H1 (cell line): ENCODE data around the gene PRDM15. TPM values are rescaled to one million over a fixed set of nuclear protein-coding genes. Genes with fewer than 3 reads are reported as not detected.

Source experiments
- CTCF ChIA-PET: fragments of 300-600 bp; sonication (Branson Sonifier 250); formaldehyde crosslinking; loops from one replicate; lab custom pipeline; 2021; ENCODE audit not compliant: partially characterized antibody; lab: Charles Lee
- POLR2A ChIA-PET: fragments of 300-600 bp; sonication (Branson Sonifier 250); formaldehyde crosslinking; loops from one replicate; lab custom pipeline; 2021; ENCODE audit warnings: inconsistent platforms; ENCODE audit not compliant: partially characterized antibody; lab: Charles Lee
- DNase-seq, 2 experiments: peaks; one replicate each; pipeline versions ENCODE4 v3.0.0 to v3.0.0-alpha.2; 2010 to 2022; ENCODE audit warnings: low spot score in 2 of 2, low read depth in 1 of 2, mixed read lengths in 1 of 2
- FAIRE-seq: peaks from 2 replicates; lab custom pipeline; 2011; peaks lifted over from hg19 to GRCh38; lab: Jason Lieb, UNC
- H2AFZ ChIP-seq: 2 replicates; pipeline ENCODE4 v1.8.1; 2012; ENCODE audit warnings: low read length, inconsistent platforms
- H2AK5ac ChIP-seq: 2 replicates; pipeline ENCODE4 v1.6.1; 2013; ENCODE audit warnings: low read depth, low read length
- H2BK120ac ChIP-seq: replicated peaks from 2 replicates; pipeline ENCODE3; 2013; ENCODE audit warnings: low read depth, low read length, inconsistent platforms
- H2BK12ac ChIP-seq: 2 replicates; pipeline ENCODE4 v1.6.1; 2013; ENCODE audit warnings: low read depth, low read length
- H2BK15ac ChIP-seq: 2 replicates; pipeline ENCODE4 v1.6.1; 2013; ENCODE audit warnings: low read length
- H2BK20ac ChIP-seq: 2 replicates; pipeline ENCODE4 v1.6.1; 2013; ENCODE audit warnings: low read length
- H2BK5ac ChIP-seq: 2 replicates; pipeline ENCODE4 v1.6.1; 2013; ENCODE audit warnings: low read depth, low read length
- H3K14ac ChIP-seq: 2 replicates; pipeline ENCODE4 v1.6.1; 2013; ENCODE audit warnings: inconsistent platforms; ENCODE audit not compliant: insufficient read length
- H3K18ac ChIP-seq: 2 replicates; pipeline ENCODE4 v1.6.1; 2013; ENCODE audit warnings: low read length; ENCODE audit errors: extremely low read depth
- H3K23ac ChIP-seq: 2 replicates; pipeline ENCODE4 v1.6.1; 2013; ENCODE audit warnings: inconsistent platforms; ENCODE audit not compliant: insufficient read length
- H3K23me2 ChIP-seq: 2 replicates; pipeline ENCODE4 v1.6.1; 2013; ENCODE audit warnings: low read depth, low read length
- H3K27ac ChIP-seq: 2 replicates; pipeline ENCODE4 v1.6.1; 2011; ENCODE audit warnings: low read depth, low read length, inconsistent platforms
- H3K27me3 ChIP-seq, 4 experiments: replicated peaks in 1 of 4; 1 replicate in 1 of 4; 2 replicates in 3 of 4; pipeline versions ENCODE4 v1.6.1 to v1.8.1; 2011 to 2013; ENCODE audit warnings: low read length in 3 of 4, mild to moderate bottlenecking in 3 of 4, inconsistent platforms in 2 of 4, mixed read lengths in 2 of 4, moderate library complexity in 1 of 4; ENCODE audit not compliant: control insufficient read depth in 3 of 4, insufficient read depth in 3 of 4; ENCODE audit errors: extremely low read depth in 1 of 4
- H3K36me3 ChIP-seq, 4 experiments: 2 replicates each; pipeline versions ENCODE4 v1.6.1 to v1.8.1; 2011 to 2013; ENCODE audit warnings: mild to moderate bottlenecking in 4 of 4, low read length in 3 of 4, moderate library complexity in 2 of 4, control low read depth in 1 of 4, inconsistent platforms in 1 of 4; ENCODE audit not compliant: insufficient read depth in 4 of 4, control insufficient read depth in 2 of 4
- H3K4ac ChIP-seq: replicated peaks from 2 replicates; pipeline ENCODE3; 2013; ENCODE audit warnings: low read length, low read depth, mixed read lengths, inconsistent platforms; ENCODE audit not compliant: insufficient read length
- H3K4me1 ChIP-seq, 4 experiments: replicated peaks in 1 of 4; 1 replicate in 1 of 4; 2 replicates in 3 of 4; pipeline versions ENCODE4 v1.6.1 to v1.8.1; 2011 to 2013; ENCODE audit warnings: low read length in 3 of 4, inconsistent platforms in 2 of 4, mixed read lengths in 1 of 4; ENCODE audit not compliant: insufficient read depth in 4 of 4, control insufficient read depth in 3 of 4
- H3K4me2 ChIP-seq, 2 experiments: 2 replicates each; pipeline versions ENCODE4 v1.6.1 to v1.8.1; 2011 to 2013; ENCODE audit warnings: low read depth in 2 of 2, low read length in 2 of 2, control low read depth in 1 of 2, inconsistent platforms in 1 of 2, mild to moderate bottlenecking in 1 of 2; ENCODE audit not compliant: insufficient read depth in 1 of 2
- H3K4me3 ChIP-seq, 4 experiments: fragments of 200-600, 300-600 bp in 1 of 4; sonication (generic), shearing (Covaris generic), sonication (Bioruptor Twin) in 1 of 4; 2 replicates each; pipeline versions ENCODE4 v1.5.1 to v1.8.1; 2011 to 2016; ENCODE audit warnings: low read length in 4 of 4, low read depth in 3 of 4, control low read depth in 2 of 4, inconsistent platforms in 2 of 4, mild to moderate bottlenecking in 2 of 4, mixed read lengths in 1 of 4, moderate library complexity in 1 of 4; ENCODE audit not compliant: insufficient read depth in 2 of 4; ENCODE audit errors: extremely low read depth in 1 of 4
- H3K56ac ChIP-seq: replicated peaks from 2 replicates; pipeline ENCODE3; 2013; ENCODE audit warnings: low read depth, mild to moderate bottlenecking, mixed read lengths, low read length, inconsistent platforms; ENCODE audit not compliant: insufficient read length
- H3K79me1 ChIP-seq: 2 replicates; pipeline ENCODE4 v1.6.1; 2013; ENCODE audit warnings: low read depth, low read length, control low read depth
- H3K79me2 ChIP-seq, 2 experiments: 2 replicates each; pipeline versions ENCODE4 v1.6.1 to v1.8.1; 2012 to 2013; ENCODE audit warnings: low read length in 2 of 2, mild to moderate bottlenecking in 2 of 2, inconsistent platforms in 1 of 2; ENCODE audit not compliant: insufficient read depth in 2 of 2, control insufficient read depth in 1 of 2
- H3K9ac ChIP-seq, 4 experiments: replicated peaks in 1 of 4; 1 replicate in 1 of 4; 2 replicates in 3 of 4; pipeline versions ENCODE4 v1.6.1 to v1.8.1; 2011 to 2013; ENCODE audit warnings: low read depth in 3 of 4, low read length in 3 of 4, control low read depth in 2 of 4, mild to moderate bottlenecking in 2 of 4, moderate library complexity in 2 of 4, inconsistent platforms in 1 of 4; ENCODE audit errors: extremely low read depth in 1 of 4
- H3K9me3 ChIP-seq, 2 experiments: 2 replicates each; pipeline versions ENCODE4 v1.6.1 to v1.8.1; 2012 to 2013; ENCODE audit warnings: mild to moderate bottlenecking in 2 of 2, moderate library complexity in 2 of 2, control low read depth in 1 of 2, inconsistent platforms in 1 of 2, low read depth in 1 of 2, low read length in 1 of 2, mixed read lengths in 1 of 2; ENCODE audit not compliant: insufficient read depth in 2 of 2
- H4K20me1 ChIP-seq, 2 experiments: replicated peaks in 1 of 2; 2 replicates each; pipeline versions ENCODE3 to v1.8.1; 2011 to 2013; ENCODE audit warnings: inconsistent platforms in 2 of 2, low read length in 2 of 2, mild to moderate bottlenecking in 1 of 2; ENCODE audit not compliant: insufficient read depth in 2 of 2, control insufficient read depth in 1 of 2
- H4K5ac ChIP-seq: 2 replicates; pipeline ENCODE4 v1.6.1; 2013; ENCODE audit warnings: low read length, low read depth, mixed read lengths, inconsistent platforms; ENCODE audit not compliant: insufficient read length
- H4K8ac ChIP-seq: 2 replicates; pipeline ENCODE4 v1.8.0; 2013; ENCODE audit warnings: mild to moderate bottlenecking, moderate library complexity, low read length, inconsistent platforms; ENCODE audit not compliant: insufficient read depth; ENCODE audit errors: extremely low read depth
- H4K91ac ChIP-seq: replicated peaks from 2 replicates; pipeline ENCODE3; 2013; ENCODE audit warnings: low read length, mixed read lengths, inconsistent platforms; ENCODE audit not compliant: insufficient read length
- BCL11A ChIP-seq, 2 experiments: IDR thresholded peaks; one replicate each; pipeline ENCODE4 v1.6.1; 2011; ENCODE audit warnings: low read depth in 2 of 2, low read length in 2 of 2, mild to moderate bottlenecking in 2 of 2
- GABPA ChIP-seq: IDR thresholded peaks from 2 replicates; pipeline ENCODE4 v1.6.1; 2011; ENCODE audit warnings: mild to moderate bottlenecking, low read length, moderate library complexity, borderline replicate concordance; ENCODE audit not compliant: insufficient read depth
- HDAC2 ChIP-seq, 2 experiments: fragments of 300-600 bp in 1 of 2; sonication (generic) in 1 of 2; IDR thresholded peaks; 2 replicates each; pipeline ENCODE4 v1.6.1; 2011 to 2012; ENCODE audit warnings: low read depth in 2 of 2, low read length in 2 of 2, mild to moderate bottlenecking in 2 of 2, moderate library complexity in 2 of 2, borderline replicate concordance in 1 of 2, inconsistent platforms in 1 of 2
- KDM4A ChIP-seq: IDR thresholded peaks from one replicate; pipeline ENCODE4 v1.7.1; 2012; ENCODE audit warnings: low read depth, mild to moderate bottlenecking, moderate library complexity, low read length, inconsistent platforms; ENCODE audit not compliant: severe bottlenecking
- SP4 ChIP-seq: IDR thresholded peaks from 2 replicates; pipeline ENCODE4 v1.6.1; 2012; ENCODE audit warnings: low read length, inconsistent platforms
- WGBS, 2 experiments: shearing (Covaris generic) in 1 of 2; methylation state at CpG; one replicate each; pipeline versions ENCODE4 v1.1.6 to v1.1.7; 2013 to 2015; ENCODE audit warnings: low lambda C conversion rate in 2 of 2, mixed read lengths in 2 of 2, inconsistent platforms in 1 of 2, low coverage in 1 of 2, missing lambda C conversion rate in 1 of 2; ENCODE audit not compliant: insufficient replicate concordance in 2 of 2, insufficient coverage in 1 of 2, insufficient read length in 1 of 2; ENCODE audit errors: extremely low coverage in 1 of 2, missing lambda C conversion rate in 1 of 2; 5-methylcytosine and 5-hydroxymethylcytosine counted together
- polyA plus RNA-seq, 7 experiments: library from polyadenylated mRNA; depleted of rRNA in 3 of 7; stranded (reverse) in 5 of 7; unstranded in 2 of 7; fragments of >200 nt in 5 of 7; fragments of 200-250 nt in 2 of 7; gene quantifications; 1 replicate in 5 of 7; 2 replicates in 1 of 7; 4 replicates in 1 of 7; pipeline versions ENCODE4 v1.2.1 to v1.2.3, GENCODE V29; 2011 to 2013; ENCODE audit warnings: missing spikeins in 2 of 7, mixed read lengths in 2 of 7
- total RNA-seq: library from RNA; stranded (reverse); fragmentation: NEBNext Ultra II Directional; extraction: Animal tissue kit (Norgen Biotek cat#: 25700); gene quantifications from 2 replicates; pipeline ENCODE4 v1.2.1, GENCODE V29; 2021

PRDM15 gene
- total and polyA plus RNA-seq, 2 of the 8 experiments (the other 6 are each of a cell fraction or from before 2014, with no cell fraction given), result 9.7 to 10.5 TPM

GRCh38 chr21:41759926-41760325 is 119.2 kb downstream of the PRDM15 start:
- CTCF ChIA-PET, result interaction anchor here (1.0 to 9.1 kb wide), 5 partner anchors 8 to 148 kb away, joined by 4 to 71 read pairs (median 6); no protein-coding TSS in a partner anchor
- POLR2A ChIA-PET, result interaction anchor here (1.3 to 1.6 kb wide), 2 partner anchors 10 to 139 kb away, joined by 3 to 5 read pairs; no protein-coding TSS in a partner anchor
- H3K36me3 ChIP-seq, result peaks cover 0 to 3% (median 0%) of the 10 kb centered on the region in 4 experiments; a peak in 2 of 8 replicates
- no peak overlapping the region for H3K4me2 ChIP-seq
- H2AK5ac ChIP-seq, result 0 out of 2 replicates have a peak overlapping the region, but pooled peaks have one; percentile 9
- WGBS, 2 experiments, result 85% methylated on average over 5 of the region's 5 CpGs; no CpG with 5 or more reads in 1 of the 2 experiments
- H4K91ac ChIP-seq, result no peak overlapping the region
- H2BK5ac ChIP-seq, result peak overlapping the region; percentile 21; the same call in 1 of the 2 replicates
- peaks cover 0 to 32% of the 10 kb centered on the region in 2 experiments; a peak in 3 of 4 replicates for H3K79me2 ChIP-seq
- no peak overlapping the region for H3K23ac ChIP-seq
- peaks cover 22 to 45% (median 35%) of the 10 kb centered on the region in 4 experiments for H3K4me1 ChIP-seq
- no peak overlapping the region for H3K9ac ChIP-seq
- no peak overlapping the region for H3K27ac ChIP-seq
- no peak overlapping the region for H4K8ac ChIP-seq
- H3K14ac ChIP-seq, result no peak overlapping the region
- peaks cover 3% of the 10 kb centered on the region; the same call in 1 of the 2 replicates for H3K79me1 ChIP-seq
- H2BK120ac ChIP-seq, result no peak overlapping the region
- no peak overlapping the region for H2AFZ ChIP-seq
- H4K5ac ChIP-seq, result no peak overlapping the region
- DNase-seq (no peak), FAIRE-seq (no peak)
- no peak overlapping the region for H3K56ac ChIP-seq
- H2BK15ac ChIP-seq, result 0 out of 2 replicates have a peak overlapping the region, but pooled peaks have one; percentile 61
- H2BK20ac ChIP-seq, result 0 out of 2 replicates have a peak overlapping the region, but pooled peaks have one; percentile 48
- H3K18ac ChIP-seq, result no peak overlapping the region
- no peaks in the 10 kb centered on the region for H3K9me3 ChIP-seq
- peaks cover 17% of the 10 kb centered on the region for H3K23me2 ChIP-seq
- peaks cover 9 to 38% (median 30%) of the 10 kb centered on the region in 4 experiments for H3K27me3 ChIP-seq
- H4K20me1 ChIP-seq, result peaks cover 2 to 10% of the 10 kb centered on the region in 2 experiments
- H3K4me3 ChIP-seq, result no peak overlapping the region
- no peak overlapping the region for H3K4ac ChIP-seq
- peak overlapping the region; percentile 69; the same call in 1 of the 2 replicates for H2BK12ac ChIP-seq
- TF ChIP-seq BCL11A (IDR thresholded peaks at IDR 0.05; ENCODE audit: low read depth in 2 of 2, low read length in 2 of 2) (no peak), SP4 (no peak), HDAC2 (IDR thresholded peaks at IDR 0.05; ENCODE audit: borderline replicate concordance in 1 of 2, low read depth in 2 of 2, low read length in 2 of 2) (no peak), KDM4A (no peak), GABPA (no peak)
